ENCODE data around the gene BIRC6. TPM values are rescaled to one million over a fixed set of nuclear protein-coding genes. Genes with fewer than 3 reads are reported as not detected.

Gene BIRC6
- total RNA-seq, 1 experiment from 2014 or later: 63.1 TPM

GRCh38 chr2:32474381-32474780 lies 117.6 kb downstream of the BIRC6 start:
- no peak overlapping the region for H3K4me3 Mint-ChIP-seq
- no peaks in the 10 kb centered on the region for H3K4me1 Mint-ChIP-seq
- CTCF ChIA-PET: no interaction called here
- DNase-seq (ENCODE audit: low spot score): no peak
- POLR2A ChIA-PET: no interaction called here
- peaks cover 31% of the 10 kb centered on the region for H3K36me3 Mint-ChIP-seq
- no peak for ATAC-seq
- TF ChIP-seq TP53 (CRISPR knock-in tag; IDR thresholded peaks at IDR 0.05): no peak
- no peak for TF ChIP-seq HMGA2 (CRISPR knock-in tag; IDR thresholded peaks at IDR 0.05)
- TF ChIP-seq SP1 (CRISPR knock-in tag; conservative IDR thresholded peaks at IDR 0.05): no peak
- TF ChIP-seq MAX (CRISPR knock-in tag; IDR thresholded peaks at IDR 0.05): no peak
- TF ChIP-seq AFF4 (CRISPR knock-in tag; IDR thresholded peaks at IDR 0.05; ENCODE audit: borderline replicate concordance): no peak
- no peak for TF ChIP-seq ZNF232 (CRISPR knock-in tag; IDR thresholded peaks at IDR 0.05)
- TF ChIP-seq OVOL2 (CRISPR knock-in tag; IDR thresholded peaks at IDR 0.05; ENCODE audit: borderline replicate concordance): no peak
- no peak for TF ChIP-seq ZNF423 (CRISPR knock-in tag; IDR thresholded peaks at IDR 0.05)
- TF ChIP-seq USF2 (CRISPR knock-in tag; IDR thresholded peaks at IDR 0.05): no peak
- TF ChIP-seq KAT7 (CRISPR knock-in tag; IDR thresholded peaks at IDR 0.05; ENCODE audit: borderline replicate concordance): no peak
- TF ChIP-seq JAZF1 (CRISPR knock-in tag; IDR thresholded peaks at IDR 0.05): no peak
- no peak for TF ChIP-seq ZNF317 (CRISPR knock-in tag; IDR thresholded peaks at IDR 0.05; ENCODE audit: borderline replicate concordance, low read depth)
- TF ChIP-seq SMAD4 (CRISPR knock-in tag; IDR thresholded peaks at IDR 0.05): no peak
- no peak for TF ChIP-seq ELF4 (CRISPR knock-in tag; IDR thresholded peaks at IDR 0.05; ENCODE audit: low read depth)
- no peaks in the 10 kb centered on the region for H3K9me3 Mint-ChIP-seq
- H3K27ac Mint-ChIP-seq: no peak overlapping the region
- no peaks in the 10 kb centered on the region for H3K27me3 Mint-ChIP-seq (ENCODE audit: low read depth)

GRCh38 chr2:32478889-32479620 lies 122.2 kb downstream of the BIRC6 start:
- Mint-ChIP-seq H3K9me3 (no peaks in the 10 kb centered on the region), H3K36me3 (peaks cover 48% of the 10 kb centered on the region), H3K4me3 (no peak overlapping the region), H3K4me1 (no peaks in the 10 kb centered on the region), H3K27ac (no peak overlapping the region), H3K27me3 (ENCODE audit: low read depth) (no peaks in the 10 kb centered on the region)
- ChIA-PET CTCF (no interaction called here), POLR2A (no interaction called here)
- TF ChIP-seq SP1 (CRISPR knock-in tag; conservative IDR thresholded peaks at IDR 0.05) (no peak), GABPB1 (CRISPR knock-in tag; IDR thresholded peaks at IDR 0.05) (no peak), E2F4 (CRISPR knock-in tag; IDR thresholded peaks at IDR 0.05; ENCODE audit: borderline replicate concordance, low read depth) (no peak), TEAD4 (CRISPR knock-in tag; IDR thresholded peaks at IDR 0.05) (no peak), ZNF121 (CRISPR knock-in tag; IDR thresholded peaks at IDR 0.05) (no peak), ZSCAN18 (CRISPR knock-in tag; IDR thresholded peaks at IDR 0.05) (no peak), IRF1 (CRISPR knock-in tag; IDR thresholded peaks at IDR 0.05) (no peak)
- no peak for DNase-seq (ENCODE audit: low spot score)
- no peak for ATAC-seq
